Activated naive CD4-positive, alpha-beta T cell treated with anti-CD3 and anti-CD28 coated beads, Interleukin-2, amount 10 ng/mL, durations not matched to agents 5 hours and 36 hours (primary cell): ENCODE data around the gene ACIN1. TPM values are rescaled to one million over a fixed set of nuclear protein-coding genes. Genes with fewer than 3 reads are reported as not detected.

Experiments used
- total RNA-seq, 2 experiments: library from RNA; stranded (reverse); gene quantifications; one replicate each; pipeline ENCODE4 v1.2.3, GENCODE V29; 2021

ACIN1 gene, protein sequence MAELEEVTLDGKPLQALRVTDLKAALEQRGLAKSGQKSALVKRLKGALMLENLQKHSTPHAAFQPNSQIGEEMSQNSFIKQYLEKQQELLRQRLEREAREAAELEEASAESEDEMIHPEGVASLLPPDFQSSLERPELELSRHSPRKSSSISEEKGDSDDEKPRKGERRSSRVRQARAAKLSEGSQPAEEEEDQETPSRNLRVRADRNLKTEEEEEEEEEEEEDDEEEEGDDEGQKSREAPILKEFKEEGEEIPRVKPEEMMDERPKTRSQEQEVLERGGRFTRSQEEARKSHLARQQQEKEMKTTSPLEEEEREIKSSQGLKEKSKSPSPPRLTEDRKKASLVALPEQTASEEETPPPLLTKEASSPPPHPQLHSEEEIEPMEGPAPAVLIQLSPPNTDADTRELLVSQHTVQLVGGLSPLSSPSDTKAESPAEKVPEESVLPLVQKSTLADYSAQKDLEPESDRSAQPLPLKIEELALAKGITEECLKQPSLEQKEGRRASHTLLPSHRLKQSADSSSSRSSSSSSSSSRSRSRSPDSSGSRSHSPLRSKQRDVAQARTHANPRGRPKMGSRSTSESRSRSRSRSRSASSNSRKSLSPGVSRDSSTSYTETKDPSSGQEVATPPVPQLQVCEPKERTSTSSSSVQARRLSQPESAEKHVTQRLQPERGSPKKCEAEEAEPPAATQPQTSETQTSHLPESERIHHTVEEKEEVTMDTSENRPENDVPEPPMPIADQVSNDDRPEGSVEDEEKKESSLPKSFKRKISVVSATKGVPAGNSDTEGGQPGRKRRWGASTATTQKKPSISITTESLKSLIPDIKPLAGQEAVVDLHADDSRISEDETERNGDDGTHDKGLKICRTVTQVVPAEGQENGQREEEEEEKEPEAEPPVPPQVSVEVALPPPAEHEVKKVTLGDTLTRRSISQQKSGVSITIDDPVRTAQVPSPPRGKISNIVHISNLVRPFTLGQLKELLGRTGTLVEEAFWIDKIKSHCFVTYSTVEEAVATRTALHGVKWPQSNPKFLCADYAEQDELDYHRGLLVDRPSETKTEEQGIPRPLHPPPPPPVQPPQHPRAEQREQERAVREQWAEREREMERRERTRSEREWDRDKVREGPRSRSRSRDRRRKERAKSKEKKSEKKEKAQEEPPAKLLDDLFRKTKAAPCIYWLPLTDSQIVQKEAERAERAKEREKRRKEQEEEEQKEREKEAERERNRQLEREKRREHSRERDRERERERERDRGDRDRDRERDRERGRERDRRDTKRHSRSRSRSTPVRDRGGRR
- total RNA-seq = 100 to 1,000 TPM; 189 to 193 TPM

DNA sequence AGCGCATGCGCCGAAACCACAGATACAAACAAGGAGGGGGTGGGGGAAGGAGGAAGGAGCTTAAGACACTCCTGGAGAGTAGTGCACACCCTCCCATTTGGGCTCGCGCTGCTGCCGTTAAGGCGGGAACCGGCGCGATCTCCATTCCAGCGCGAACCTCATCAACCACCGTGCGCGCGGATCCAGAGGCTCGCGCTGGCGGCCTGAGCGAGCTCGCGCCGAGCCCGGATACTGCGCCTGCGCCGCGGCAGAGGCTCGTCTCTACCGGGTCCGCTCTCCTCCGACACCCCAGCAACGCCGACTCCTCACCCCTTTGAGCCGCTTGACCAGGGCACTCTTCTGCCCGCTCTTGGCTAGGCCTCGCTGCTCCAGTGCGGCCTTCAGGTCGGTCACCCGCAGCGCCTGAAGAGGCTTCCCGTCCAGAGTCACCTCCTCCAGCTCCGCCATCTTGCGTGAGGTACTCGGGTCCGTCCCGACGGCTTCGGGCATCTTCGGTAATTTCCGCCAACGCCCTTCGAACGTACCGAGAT is at the start of gene ACIN1:
TSS of gene ACIN1 (minus strand) at position 471 of the 530 bp plus-strand sequence. CDS start at position 447, 24 bp downstream.

DNA sequence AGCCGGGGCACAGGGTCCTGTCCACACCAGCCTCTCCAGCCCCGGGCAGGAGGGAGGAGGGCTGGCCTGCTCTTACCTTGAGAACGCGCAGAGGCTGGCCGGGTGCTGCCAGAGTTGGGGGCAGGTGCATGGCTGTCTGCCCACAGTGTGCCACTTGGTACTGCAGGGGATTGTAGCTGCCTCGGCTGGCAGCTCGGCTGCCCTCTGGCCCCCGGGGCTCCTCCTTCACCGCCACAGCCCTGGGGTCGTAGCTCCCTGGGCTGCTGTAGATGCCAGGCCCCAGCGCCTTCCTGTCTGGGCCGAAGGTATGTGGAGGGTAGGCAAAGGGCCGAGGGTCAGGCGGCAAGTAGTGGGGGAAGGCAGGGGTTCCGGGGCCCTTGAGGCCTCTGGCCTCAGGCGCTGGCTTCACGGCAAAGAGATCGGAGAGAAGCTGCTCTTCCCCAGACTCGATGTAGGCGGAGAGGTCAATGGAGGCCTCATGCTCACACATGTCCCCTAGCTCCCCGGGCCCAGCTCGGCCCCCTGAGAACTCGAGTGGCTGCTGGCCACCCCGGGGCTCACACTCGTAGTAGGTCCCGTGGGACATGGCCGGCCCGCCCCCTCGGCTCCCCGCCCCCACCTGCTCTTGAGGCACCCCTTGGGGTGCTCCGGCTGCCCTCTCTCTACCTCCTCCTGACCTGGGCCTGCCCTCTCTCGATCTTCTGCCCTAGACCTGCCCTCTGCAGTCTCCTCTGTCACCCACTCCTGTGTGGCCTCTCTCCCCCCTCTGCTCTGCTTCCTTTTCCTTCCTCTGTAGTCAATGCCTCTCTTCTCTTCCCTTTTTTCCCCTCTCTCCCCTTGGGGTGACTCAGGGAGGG is 23.8 kb upstream of the ACIN1 start, which contains the start of gene CEBPE:
TSS of gene CEBPE (minus strand) at position 750 of the 857 bp plus-strand sequence. CDS start at position 586, 164 bp downstream.

DNA sequence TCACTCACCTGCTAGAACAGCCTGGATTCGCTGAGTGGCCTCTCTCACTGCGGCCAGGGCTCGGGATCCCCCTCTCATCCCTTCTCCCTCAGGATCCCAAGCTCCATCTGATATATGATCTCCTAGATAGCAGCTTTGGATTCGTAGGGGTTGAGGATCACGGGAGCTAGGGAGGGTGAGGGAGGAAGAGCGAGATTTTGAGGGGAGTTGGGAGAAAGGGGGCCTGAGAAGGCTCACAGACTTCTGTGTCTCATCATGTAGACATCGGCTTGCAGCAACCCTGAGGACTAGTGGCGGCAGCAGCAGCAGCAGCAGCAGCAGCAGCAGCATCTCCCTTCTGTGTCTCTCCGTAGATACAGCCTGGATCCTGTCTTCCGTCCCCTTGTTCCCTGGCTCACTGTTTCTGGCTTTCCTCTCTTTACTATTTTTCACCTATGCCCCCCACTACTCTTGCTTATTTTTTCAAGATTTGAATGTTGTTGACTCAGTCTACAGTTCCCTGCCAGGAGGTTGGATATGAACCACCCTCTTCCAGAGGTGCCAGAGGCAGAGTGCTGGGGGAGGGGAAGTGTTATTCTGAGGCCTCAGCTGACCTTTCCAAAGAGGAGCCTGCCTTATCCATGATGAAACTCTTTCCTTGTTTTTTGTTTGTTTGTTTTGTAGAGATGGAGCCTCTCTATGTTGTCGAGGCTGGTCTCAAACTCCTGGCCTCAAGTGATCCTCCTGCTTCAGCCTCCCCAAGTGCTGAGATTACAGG is 9.8 kb upstream of the ACIN1 start, which contains the start of gene CIROP:
TSS of gene CIROP (minus strand) at position 399 of the 757 bp plus-strand sequence. CDS start at position 330, 69 bp downstream.

DNA sequence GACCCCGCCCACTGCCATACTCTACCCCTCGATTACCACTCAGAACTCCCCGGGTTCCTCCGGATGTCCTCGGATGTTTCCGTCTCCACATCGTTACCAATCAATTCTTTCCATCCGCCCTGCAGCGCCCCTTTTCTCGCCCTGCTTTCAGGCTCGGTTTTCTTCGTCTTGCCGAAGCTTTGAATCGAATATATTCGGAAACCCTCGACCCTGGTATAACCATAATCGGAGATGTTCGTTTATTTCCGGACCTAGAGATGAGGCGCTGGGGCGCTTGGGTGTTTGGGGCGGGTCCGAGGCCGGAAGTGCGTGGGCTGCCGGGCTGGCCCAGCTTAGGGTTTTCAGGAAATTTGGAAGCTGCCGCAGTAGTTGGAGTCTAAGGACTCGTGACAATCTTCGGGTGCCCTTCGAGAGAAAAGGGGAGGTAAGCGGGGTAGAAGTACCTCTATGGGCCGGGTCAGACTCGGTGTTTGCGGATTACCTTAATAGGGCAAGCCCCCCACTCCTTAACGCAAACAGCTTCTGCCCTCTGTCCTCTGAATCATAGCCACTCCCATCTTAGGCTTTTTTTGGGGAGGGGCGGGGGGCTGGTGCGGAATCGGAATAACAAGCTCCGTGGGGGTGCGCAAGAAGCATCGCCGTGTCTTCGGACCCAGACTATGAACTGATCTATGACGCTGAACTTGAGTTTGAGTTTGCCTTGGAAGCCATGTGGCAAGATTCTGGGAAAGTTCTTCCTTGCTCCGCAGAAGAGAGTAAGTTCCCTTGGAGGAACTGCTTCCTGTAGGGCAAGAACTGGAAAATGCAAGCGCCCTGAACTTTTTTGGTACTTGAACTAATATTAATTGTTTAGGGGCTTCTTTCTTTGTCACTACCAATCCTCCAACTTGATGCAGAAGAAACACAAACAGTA is 516 bp upstream of the ACIN1 start, which contains the start of gene C14orf119:
TSS of gene C14orf119 (plus strand) at position 310 of the 913 bp plus-strand sequence. CDS start 2,154 bp downstream, outside the sequence.

DNA sequence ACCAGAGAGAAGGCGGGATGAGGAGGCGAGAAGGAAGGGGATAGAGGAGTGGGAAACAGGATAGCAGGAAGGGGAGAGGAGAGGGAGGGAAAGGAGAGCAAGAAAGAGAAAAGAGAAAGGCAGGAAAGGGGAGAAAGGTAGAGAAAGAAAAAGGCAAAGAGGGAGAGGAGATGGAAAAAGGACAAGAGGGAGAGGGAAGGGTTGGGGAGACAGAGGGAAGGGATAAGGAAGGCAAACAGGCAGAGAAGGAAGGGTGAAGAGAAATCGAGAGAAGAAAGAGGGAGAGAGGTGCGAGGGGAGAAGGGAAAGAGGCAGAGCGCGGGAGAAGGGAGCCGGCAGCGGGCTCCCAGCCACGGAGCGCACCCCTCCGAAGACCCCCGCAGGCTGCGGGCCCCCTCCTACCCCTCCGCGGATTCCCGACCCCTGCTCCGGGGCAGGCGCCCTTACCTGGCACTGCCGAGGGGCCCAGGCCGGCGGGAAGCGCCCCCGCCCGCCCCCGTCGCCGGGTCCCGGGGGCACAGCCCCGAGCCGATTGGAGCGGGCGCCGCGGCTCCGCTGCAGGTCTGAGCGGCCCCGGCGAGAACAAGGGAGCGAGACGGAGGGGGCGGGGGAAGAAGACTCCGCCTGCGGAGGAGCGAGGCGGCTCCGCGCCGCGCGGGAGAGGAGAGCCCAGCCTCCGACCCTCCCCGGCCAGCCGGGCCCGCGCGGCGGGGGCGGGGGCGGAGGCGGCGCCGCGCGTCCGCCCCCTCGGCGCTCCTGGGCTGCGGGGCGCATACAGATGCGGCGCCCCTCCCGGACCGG is 37.8 kb downstream of the ACIN1 start, which contains the start of gene CDH24:
TSS of gene CDH24 (minus strand) at position 565 of the 801 bp plus-strand sequence. CDS start 1,787 bp downstream, outside the sequence.

DNA sequence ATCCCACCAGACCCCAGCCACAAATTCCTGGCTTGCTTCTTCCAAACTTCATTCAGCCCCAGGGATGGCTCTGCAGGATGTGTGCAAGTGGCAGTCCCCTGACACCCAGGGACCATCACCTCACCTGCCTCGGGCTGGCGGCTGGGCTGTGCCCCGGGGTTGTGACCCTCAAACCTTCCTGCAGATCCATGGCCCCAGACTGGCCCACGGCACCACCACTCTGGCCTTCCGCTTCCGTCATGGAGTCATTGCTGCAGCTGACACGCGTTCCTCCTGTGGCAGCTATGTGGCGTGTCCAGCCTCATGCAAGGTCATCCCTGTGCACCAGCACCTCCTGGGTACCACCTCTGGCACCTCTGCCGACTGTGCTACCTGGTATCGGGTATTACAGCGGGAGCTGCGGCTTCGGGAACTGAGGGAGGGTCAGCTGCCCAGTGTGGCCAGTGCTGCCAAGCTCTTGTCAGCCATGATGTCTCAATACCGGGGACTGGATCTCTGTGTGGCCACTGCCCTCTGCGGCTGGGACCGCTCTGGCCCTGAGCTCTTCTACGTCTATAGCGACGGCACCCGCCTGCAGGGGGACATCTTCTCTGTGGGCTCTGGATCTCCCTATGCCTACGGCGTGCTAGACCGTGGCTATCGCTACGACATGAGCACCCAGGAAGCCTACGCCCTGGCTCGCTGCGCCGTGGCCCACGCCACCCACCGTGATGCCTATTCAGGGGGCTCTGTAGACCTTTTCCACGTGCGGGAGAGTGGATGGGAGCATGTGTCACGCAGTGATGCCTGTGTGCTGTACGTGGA is 52.6 kb downstream of the ACIN1 start, which contains the start of gene PSMB11:
TSS of gene PSMB11 (plus strand) at position 51 of the 804 bp plus-strand sequence. CDS start at position 65, 14 bp downstream.

DNA sequence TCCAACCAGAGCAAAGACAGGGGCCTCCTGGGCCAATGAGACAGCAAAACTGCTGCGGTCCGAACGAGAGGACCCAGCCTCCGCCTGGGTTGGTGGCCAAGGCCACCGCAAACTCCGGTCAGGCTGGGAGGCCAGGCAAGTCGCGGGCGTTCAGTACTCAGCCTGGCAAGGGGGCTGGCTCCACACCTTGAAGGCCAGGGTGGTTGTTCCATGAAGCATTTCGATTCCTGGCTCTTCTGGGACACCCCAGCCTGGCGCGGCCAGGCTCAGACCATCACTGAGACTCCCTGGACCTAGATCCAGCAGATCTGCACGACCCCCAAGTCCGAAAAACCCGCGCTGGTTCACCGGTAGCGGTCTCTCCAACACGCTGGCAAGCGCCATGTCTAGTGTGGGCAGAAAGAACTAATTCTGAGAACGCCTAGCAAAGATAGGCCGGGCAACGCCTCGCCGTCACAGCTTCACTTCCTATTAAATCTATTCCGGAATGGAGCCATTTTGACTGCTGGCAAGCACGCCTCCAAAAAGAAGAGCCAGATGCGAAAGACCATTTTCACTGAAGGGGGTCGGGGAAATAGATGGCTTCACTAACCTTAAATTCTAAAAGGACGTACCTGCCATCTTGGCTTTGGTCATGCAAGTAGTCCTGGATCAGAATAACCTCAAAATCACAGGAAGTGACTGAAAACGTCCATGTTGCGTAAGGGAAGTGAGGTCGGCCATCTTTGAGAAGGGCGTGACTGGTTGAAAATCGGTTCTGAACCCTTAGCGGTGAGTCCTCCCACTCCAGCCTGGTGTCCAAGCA is 60.2 kb downstream of the ACIN1 start, which contains the start of gene PSMB5:
TSS of gene PSMB5 (minus strand) at position 403 of the 805 bp plus-strand sequence. CDS start at position 384, 19 bp downstream.

DNA sequence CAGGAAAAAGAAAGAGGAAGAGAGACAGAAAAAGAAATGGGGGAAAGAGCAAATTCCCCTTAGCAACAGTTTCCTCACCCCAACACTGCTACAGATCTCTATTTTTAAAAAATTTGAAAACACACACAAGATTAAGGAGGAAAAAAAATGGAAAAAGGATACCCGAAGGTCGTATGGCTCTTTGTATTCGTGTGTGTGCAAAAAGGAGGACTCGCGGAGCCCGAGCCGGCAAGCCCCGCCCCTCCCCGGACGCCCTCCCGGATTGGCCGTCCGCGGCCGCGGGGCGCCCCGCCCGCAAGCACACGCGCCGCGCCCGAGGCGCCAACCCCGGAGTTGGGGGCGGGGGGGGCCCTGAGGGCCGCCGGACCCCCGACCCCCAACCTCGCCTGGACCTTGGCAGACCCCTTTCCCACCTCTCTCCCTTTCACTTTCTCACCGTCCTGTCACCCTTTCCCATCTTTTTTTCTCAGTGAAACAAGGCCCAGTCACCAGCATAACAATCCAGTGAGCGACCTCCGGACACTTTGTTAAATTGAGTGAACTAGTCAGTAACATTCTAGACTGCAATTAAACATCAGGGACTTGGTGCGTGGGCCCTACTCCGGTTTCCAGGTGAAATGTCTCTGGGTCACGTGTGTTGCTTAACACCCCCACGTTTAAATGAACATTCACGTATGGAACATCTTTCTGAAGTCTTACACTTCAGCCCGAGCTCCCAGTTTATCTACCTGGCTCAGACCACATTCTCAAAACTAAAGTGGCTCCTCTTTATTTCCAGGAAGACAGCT is 84.8 kb downstream of the ACIN1 start, which contains the start of gene C14orf93:
TSS of gene C14orf93 (minus strand) at position 205 of the 788 bp plus-strand sequence. CDS start 11,120 bp downstream, outside the sequence.

Other genes starting within 250 kb of the ACIN1 start
- 10 to 100 TPM; 69.7 to 72.4 TPM for gene LRP10, start 223.4 kb downstream of the ACIN1 start, total RNA-seq
- gene REM2, start 211.9 kb downstream of the ACIN1 start, total RNA-seq = 1 to 10 TPM; 1.1 to 1.2 TPM
- 10 to 100 TPM; 76.4 to 76.6 TPM for gene RBM23, start 176.0 kb downstream of the ACIN1 start, total RNA-seq
- gene PRMT5, start 165.8 kb downstream of the ACIN1 start, total RNA-seq = 10 to 100 TPM; 42.9 to 59.5 TPM
- gene HAUS4, start 138.0 kb downstream of the ACIN1 start, total RNA-seq = 10 to 100 TPM; 62.7 to 67.4 TPM
- gene AJUBA, start 112.6 kb downstream of the ACIN1 start, total RNA-seq = 1 to 10 TPM in 1 of 2 experiments, under 1 TPM in 1; 0.96 to 1.4 TPM
- 10 to 100 TPM in 1 of 2 experiments, 1 to 10 TPM in 1; 9.3 to 10.8 TPM for gene C14orf93, start 85.0 kb downstream of the ACIN1 start, total RNA-seq
- 10 to 100 TPM; 45.6 to 46.8 TPM for gene PSMB5, start 60.2 kb downstream of the ACIN1 start, total RNA-seq
- gene PSMB11, start 52.9 kb downstream of the ACIN1 start, total RNA-seq = not detected
- 1 to 10 TPM; 2.3 to 2.5 TPM for gene CDH24, start 37.6 kb downstream of the ACIN1 start, total RNA-seq
- 10 to 100 TPM; 45.2 to 50.7 TPM for gene C14orf119, start 369 bp upstream of the ACIN1 start, total RNA-seq
- not detected for gene CIROP, start 9.9 kb upstream of the ACIN1 start, total RNA-seq
- 1 to 10 TPM in 1 of 2 experiments, under 1 TPM in 1; 0.96 to 1.0 TPM for gene CEBPE, start 24.1 kb upstream of the ACIN1 start, total RNA-seq
- under 1 TPM; 0.22 to 0.40 TPM for gene SLC7A8, start 88.5 kb upstream of the ACIN1 start, total RNA-seq
- gene RNF212B, start 142.8 kb upstream of the ACIN1 start, total RNA-seq = not detected
- 10 to 100 TPM; 13.4 to 13.5 TPM for gene HOMEZ, start 191.0 kb upstream of the ACIN1 start, total RNA-seq
- gene PPP1R3E, start 207.7 kb upstream of the ACIN1 start, total RNA-seq = 10 to 100 TPM; 46.0 to 56.1 TPM
- 1 to 10 TPM; 2.1 to 3.0 TPM for gene BCL2L2, start 211.7 kb upstream of the ACIN1 start, total RNA-seq
- gene PABPN1, start 226.3 kb upstream of the ACIN1 start, total RNA-seq = 100 to 1,000 TPM; 186 to 197 TPM